GM12874 (cell line): Measurements from ENCODE around the gene TENM4.

Experiments
- CTCF ChIP-seq: IDR thresholded peaks from 2 replicates; pipeline ENCODE4 v1.5.1; 2011; ENCODE audit warnings: low read depth, mild to moderate bottlenecking, control low read depth, low read length, moderate library complexity; ENCODE audit not compliant: insufficient read depth

TENM4 gene

GRCh38 chr11:78642979-78643675 is 797.7 kb downstream of the TENM4 start:
- no peak for TF ChIP-seq CTCF

GRCh38 chr11:78641541-78641940 is 799.3 kb downstream of the TENM4 start:
- no peak for TF ChIP-seq CTCF

GRCh38 chr11:78638704-78639380 is 802.0 kb downstream of the TENM4 start:
- no peak for TF ChIP-seq CTCF

- TF ChIP-seq CTCF: no peak
Measured at GRCh38 chr11:78635814-78636506, 804.9 kb downstream of the TENM4 start.

- no peak for TF ChIP-seq CTCF
Measured at GRCh38 chr11:78633516-78634310, 807.1 kb downstream of the TENM4 start.

- TF ChIP-seq CTCF: no peak
Measured at GRCh38 chr11:78630561-78631303, 810.1 kb downstream of the TENM4 start.
